Measurements from ENCODE around the gene MBNL2. TPM values are rescaled to one million over a fixed set of nuclear protein-coding genes. Genes with fewer than 3 reads are reported as not detected.

MBNL2 gene
- total RNA-seq, 4 donors from 2014 or later: 92.8 to 132 (median 101) TPM

- no peak for TF ChIP-seq POLR2AphosphoS5 (IDR thresholded peaks at IDR 0.05)
- TF ChIP-seq EP300 (IDR thresholded peaks at IDR 0.05): no peak
- TF ChIP-seq POLR2A (IDR thresholded peaks at IDR 0.05; ENCODE audit: low read depth): no peak
- TF ChIP-seq CTCF (IDR thresholded peaks at IDR 0.05): no peak
- 85% methylated on average over 2 of the region's 2 CpGs for WGBS
- H3K9me3 ChIP-seq: no peaks in the 10 kb centered on the region
- H3K27ac ChIP-seq (replicated peaks in 1 of 4): no peak overlapping the region
- peak overlapping the region in 2 of 4 donors; percentile 9 to 78 for H3K4me3 ChIP-seq
- no peak for DNase-seq (ENCODE audit: extremely low spot score)
- H3K36me3 ChIP-seq: peaks cover 0 to 4% (median 0%) of the 10 kb centered on the region in 4 donors
- H3K27me3 ChIP-seq: no peaks in the 10 kb centered on the region
- H3K4me1 ChIP-seq: peaks cover 27 to 53% (median 50%) of the 10 kb centered on the region in 4 donors
- intact Hi-C loops (cut with DNase I): loop anchor here (10.0 kb wide), 1 partner anchor 212 kb away; the partner anchor contains the start of gene MBNL2
Observed at GRCh38 chr13:97436845-97437244, 214.7 kb downstream of the MBNL2 start.

GRCh38 chr13:97437729-97438128 lies 215.6 kb downstream of the MBNL2 start:
- TF ChIP-seq POLR2A (IDR thresholded peaks at IDR 0.05; ENCODE audit: low read depth): no peak
- no peak for TF ChIP-seq CTCF (IDR thresholded peaks at IDR 0.05)
- no peak for TF ChIP-seq EP300 (IDR thresholded peaks at IDR 0.05)
- TF ChIP-seq POLR2AphosphoS5 (IDR thresholded peaks at IDR 0.05): no peak
- Histone ChIP-seq H3K36me3 (peaks cover 0 to 4% (median 0%) of the 10 kb centered on the region in 4 donors), H3K27me3 (no peaks in the 10 kb centered on the region), H3K9me3 (no peaks in the 10 kb centered on the region), H3K27ac (replicated peaks in 1 of 4) (no peak overlapping the region), H3K4me1 (peaks cover 22 to 48% (median 43%) of the 10 kb centered on the region in 4 donors), H3K4me3 (no peak overlapping the region)
- no peak for DNase-seq (ENCODE audit: extremely low spot score)
- intact Hi-C loops (cut with DNase I): loop anchor here (10.0 kb wide), 1 partner anchor 213 kb away; the partner anchor contains the start of gene MBNL2
- WGBS: 68% methylated on average over 2 of the region's 2 CpGs

GRCh38 chr13:97438856-97439595 lies 216.9 kb downstream of the MBNL2 start:
- intact Hi-C loops (cut with DNase I): loop anchor here (10.0 kb wide), 1 partner anchor 214 kb away; the partner anchor contains the start of gene MBNL2
- Histone ChIP-seq H3K27ac (replicated peaks in 1 of 4) (no peak overlapping the region), H3K27me3 (no peaks in the 10 kb centered on the region), H3K9me3 (no peaks in the 10 kb centered on the region), H3K4me1 (peaks cover 22 to 48% (median 43%) of the 10 kb centered on the region in 4 donors), H3K36me3 (peaks cover 0 to 4% (median 0%) of the 10 kb centered on the region in 4 donors), H3K4me3 (no peak overlapping the region)
- 77% methylated on average over 3 of the region's 3 CpGs for WGBS
- TF ChIP-seq POLR2AphosphoS5 (IDR thresholded peaks at IDR 0.05) (no peak), EP300 (IDR thresholded peaks at IDR 0.05) (no peak), CTCF (IDR thresholded peaks at IDR 0.05) (no peak), POLR2A (IDR thresholded peaks at IDR 0.05; ENCODE audit: low read depth) (no peak)
- no peak for DNase-seq (ENCODE audit: extremely low spot score)

GRCh38 chr13:97440598-97441170 lies 218.6 kb downstream of the MBNL2 start:
- H3K36me3 ChIP-seq: peaks cover 0 to 4% (median 0%) of the 10 kb centered on the region in 4 donors
- H3K27ac ChIP-seq (replicated peaks in 1 of 4): no peak overlapping the region
- no peaks in the 10 kb centered on the region for H3K9me3 ChIP-seq
- 74% methylated on average over 2 of the region's 2 CpGs for WGBS
- peaks cover 20 to 39% (median 35%) of the 10 kb centered on the region in 4 donors for H3K4me1 ChIP-seq
- H3K27me3 ChIP-seq: no peaks in the 10 kb centered on the region
- intact Hi-C loops (cut with DNase I): no loop called here
- H3K4me3 ChIP-seq: no peak overlapping the region
- no peak for DNase-seq (ENCODE audit: extremely low spot score)
- TF ChIP-seq CTCF (IDR thresholded peaks at IDR 0.05): no peak
- no peak for TF ChIP-seq POLR2A (IDR thresholded peaks at IDR 0.05; ENCODE audit: low read depth)
- TF ChIP-seq EP300 (IDR thresholded peaks at IDR 0.05): no peak
